IMR-90 (cell line): Measurements from ENCODE around the gene SLC17A4. TPM values are rescaled to one million over a fixed set of nuclear protein-coding genes. Genes with fewer than 3 reads are reported as not detected.
A peak's percentile ranks its signal among the peaks of the same experiment; 100 is the strongest.

Experiments
- ATAC-seq: fragments of 200-7000 bp; cut with Tn5 transposase; 2 replicates; pipeline ENCODE4 v1.9.1; 2020; ENCODE audit warnings: low read depth, mild to moderate bottlenecking, moderate library complexity
- BruUV-seq: library from RNA; stranded (reverse); fragments of 400-500 nt; replicated peaks from 2 replicates; lab custom pipeline; 2021; lab: Mats Ljungman, UMichigan
- CTCF ChIA-PET: fragments of 300-600 bp; formaldehyde crosslinking; extraction: SDS; loops from one replicate; lab custom pipeline; 2021; ENCODE audit warnings: antibody characterized with exemption; lab: Yijun Ruan, JAX
- POLR2A ChIA-PET: fragments of 300-600 bp; sonication (Branson Sonifier 250); formaldehyde crosslinking; loops from one replicate; lab custom pipeline; 2022; ENCODE audit warnings: antibody characterized with exemption; ENCODE audit not compliant: unreplicated experiment; lab: Charles Lee
- DNase-seq: peaks from one replicate; pipeline ENCODE4 v3.0.0; 2013
- H2AFZ ChIP-seq: replicated peaks from 2 replicates; pipeline ENCODE3; 2013; ENCODE audit warnings: low read length, mild to moderate bottlenecking; ENCODE audit not compliant: poor library complexity
- H2AK5ac ChIP-seq: 2 replicates; pipeline ENCODE4 v1.6.1; 2013; ENCODE audit warnings: low read depth, low read length, inconsistent platforms
- H2AK9ac ChIP-seq: replicated peaks from 2 replicates; pipeline ENCODE3; 2013; ENCODE audit warnings: mild to moderate bottlenecking, low read depth, low read length, moderate library complexity; ENCODE audit not compliant: poor library complexity
- H2BK120ac ChIP-seq: 2 replicates; pipeline ENCODE4 v1.6.1; 2013; ENCODE audit warnings: low read depth, low read length, inconsistent platforms
- H2BK15ac ChIP-seq: 3 replicates; pipeline ENCODE4 v1.6.1; 2013; ENCODE audit warnings: low read depth, low read length, inconsistent platforms
- H2BK20ac ChIP-seq: 2 replicates; pipeline ENCODE4 v1.6.1; 2013; ENCODE audit warnings: low read depth, mild to moderate bottlenecking, inconsistent platforms, low read length, moderate library complexity
- H2BK5ac ChIP-seq: 2 replicates; pipeline ENCODE4 v1.6.1; 2013; ENCODE audit warnings: mild to moderate bottlenecking, low read depth, low read length, inconsistent platforms; ENCODE audit not compliant: poor library complexity, severe bottlenecking
- H3K14ac ChIP-seq: replicated peaks from 2 replicates; pipeline ENCODE4 v1.6.1; 2013; ENCODE audit warnings: low read depth, low read length, inconsistent platforms
- H3K18ac ChIP-seq: 2 replicates; pipeline ENCODE4 v1.6.1; 2013; ENCODE audit warnings: low read depth, low read length, control low read depth
- H3K23ac ChIP-seq: 2 replicates; pipeline ENCODE4 v1.6.1; 2013; ENCODE audit warnings: low read depth, low read length, inconsistent platforms
- H3K27ac ChIP-seq: 2 replicates; pipeline ENCODE4 v1.5.1; 2013; ENCODE audit warnings: mild to moderate bottlenecking, control low read depth, low read length; ENCODE audit not compliant: insufficient read depth
- H3K27me3 ChIP-seq: 2 replicates; pipeline ENCODE4 v1.6.1; 2013; ENCODE audit warnings: low read length; ENCODE audit not compliant: control insufficient read depth, insufficient read depth
- H3K36me3 ChIP-seq: 2 replicates; pipeline ENCODE4 v1.6.1; 2013; ENCODE audit warnings: low read length, mixed read lengths; ENCODE audit not compliant: control insufficient read depth, insufficient read depth
- H3K4ac ChIP-seq: 2 replicates; pipeline ENCODE4 v1.6.1; 2013; ENCODE audit warnings: low read depth, low read length, inconsistent platforms
- H3K4me1 ChIP-seq: 2 replicates; pipeline ENCODE4 v1.6.1; 2013; ENCODE audit warnings: low read length, mixed read lengths; ENCODE audit not compliant: control insufficient read depth, insufficient read depth
- H3K4me2 ChIP-seq: 2 replicates; pipeline ENCODE4 v1.6.1; 2013; ENCODE audit warnings: low read depth, mild to moderate bottlenecking, control low read depth, low read length, moderate library complexity
- H3K4me3 ChIP-seq: 2 replicates; pipeline ENCODE4 v1.5.1; 2013; ENCODE audit warnings: low read depth, mild to moderate bottlenecking, control low read depth, low read length, moderate library complexity; ENCODE audit not compliant: insufficient read depth
- H3K56ac ChIP-seq: 2 replicates; pipeline ENCODE4 v1.6.1; 2013; ENCODE audit warnings: low read length, inconsistent platforms; ENCODE audit not compliant: insufficient read depth; ENCODE audit errors: extremely low read depth
- H3K79me1 ChIP-seq, 2 experiments: 2 replicates each; pipeline ENCODE4 v1.6.1; 2013; ENCODE audit warnings: low read length in 2 of 2, inconsistent platforms in 1 of 2, low read depth in 1 of 2
- H3K9ac ChIP-seq: 2 replicates; pipeline ENCODE4 v1.6.1; 2013; ENCODE audit warnings: low read depth, low read length, control low read depth
- H3K9me1 ChIP-seq: 2 replicates; pipeline ENCODE4 v1.6.1; 2013; ENCODE audit warnings: low read length, inconsistent platforms; ENCODE audit not compliant: insufficient read depth
- H3K9me3 ChIP-seq: 2 replicates; pipeline ENCODE4 v1.6.1; 2013; ENCODE audit warnings: low read length; ENCODE audit not compliant: control insufficient read depth, insufficient read depth
- H4K20me1 ChIP-seq: 2 replicates; pipeline ENCODE4 v1.6.1; 2013; ENCODE audit warnings: low read length, inconsistent platforms; ENCODE audit not compliant: insufficient read depth
- H4K5ac ChIP-seq: 2 replicates; pipeline ENCODE4 v1.6.1; 2013; ENCODE audit warnings: mild to moderate bottlenecking, low read depth, low read length, control low read depth
- H4K8ac ChIP-seq, 2 experiments: 2 replicates each; pipeline ENCODE4 v1.6.1; 2013; ENCODE audit warnings: low read depth in 2 of 2, low read length in 2 of 2, control low read depth in 1 of 2, inconsistent platforms in 1 of 2
- H4K91ac ChIP-seq: 2 replicates; pipeline ENCODE4 v1.6.1; 2013; ENCODE audit warnings: low read depth, low read length, inconsistent platforms; ENCODE audit not compliant: insufficient read depth
- CEBPB ChIP-seq: IDR thresholded peaks from 2 replicates; pipeline ENCODE4 v1.6.1; 2012; ENCODE audit warnings: low read depth, low read length, improper control_type of control experiment
- ELK1 ChIP-seq: fragments of 150-350 bp; IDR thresholded peaks from 2 replicates; pipeline ENCODE4 v1.6.1; 2016; ENCODE audit warnings: low read depth, mild to moderate bottlenecking, low read length, moderate library complexity, borderline replicate concordance
- MXI1 ChIP-seq: IDR thresholded peaks from 2 replicates; pipeline ENCODE4 v1.6.1; 2012; ENCODE audit warnings: low read depth, mild to moderate bottlenecking, low read length, moderate library complexity, borderline replicate concordance
- POLR2A ChIP-seq: IDR thresholded peaks from 2 replicates; pipeline ENCODE4 v1.6.1; 2012; ENCODE audit warnings: mild to moderate bottlenecking, low read depth, low read length
- SMC3 ChIP-seq: fragments of 150-350 bp; IDR thresholded peaks from 2 replicates; pipeline ENCODE4 v1.6.1; 2016; ENCODE audit warnings: low read depth, mild to moderate bottlenecking, antibody characterized with exemption, low read length, moderate library complexity
- WGBS, 2 experiments: methylation state at CpG; one replicate each; pipeline versions ENCODE4 v1.1.5 to v1.1.7; 2013; ENCODE audit warnings: missing lambda C conversion rate in 2 of 2; ENCODE audit not compliant: insufficient read length in 1 of 2; ENCODE audit errors: extremely low coverage in 2 of 2; 5-methylcytosine and 5-hydroxymethylcytosine counted together
- dilution Hi-C: fragments of 300-500 bp; cut with HindIII; formaldehyde crosslinking; loops from one replicate; pipeline ENCODE4 v1.14.3; 2018; ENCODE audit warnings: low sequenced_read_pairs; ENCODE audit not compliant: unreplicated experiment
- in situ Hi-C: fragments of 300-500 bp; cut with MboI; formaldehyde crosslinking; loops from 3 replicates; pipeline ENCODE4 v1.14.3; 2019; ENCODE audit warnings: low sequenced_read_pairs, inconsistent platforms, mixed read lengths
- intact Hi-C: fragments of 100-400 bp; cut with micrococcal nuclease; formaldehyde crosslinking; loops from 2 replicates; pipeline ENCODE4 v1.10.0; 2022
- polyA plus RNA-seq, 3 experiments: library from polyadenylated mRNA; depleted of rRNA; stranded (reverse); fragments of >200 nt; gene quantifications; 2 replicates each; pipeline ENCODE4 v1.2.3, GENCODE V29; 2012; ENCODE audit warnings: low replicate concordance in 1 of 3
- total RNA-seq: library from RNA; depleted of rRNA; stranded (reverse); fragments of >200 nt; gene quantifications from 2 replicates; pipeline ENCODE4 v1.2.3, GENCODE V29; 2012

The SLC17A4 gene
- total and polyA plus RNA-seq, 2 of the 4 experiments (the other 2 are of a cell fraction), result not detected

- DNase-seq (no peak), ATAC-seq (no peak)
- no peak overlapping the region for H3K14ac ChIP-seq
- ChIA-PET POLR2A (no interaction called here), CTCF (no interaction called here)
- dilution Hi-C loops (no loop called here), intact Hi-C loops (no loop called here), in situ Hi-C loops (no loop called here)
- no peak overlapping the region for H2BK15ac ChIP-seq
- H2BK120ac ChIP-seq, result no peak overlapping the region
- H3K23ac ChIP-seq, result no peak overlapping the region
- no peak overlapping the region for H3K4me3 ChIP-seq
- no peak overlapping the region for H3K27ac ChIP-seq
- no peak overlapping the region for H4K91ac ChIP-seq
- no peaks in the 10 kb centered on the region for H3K79me1 ChIP-seq
- H2AK5ac ChIP-seq, result no peak overlapping the region
- H4K5ac ChIP-seq, result no peak overlapping the region
- H3K9me1 ChIP-seq, result no peaks in the 10 kb centered on the region
- BruUV-seq, result no TSS peak
- H3K18ac ChIP-seq, result no peak overlapping the region
- no peak overlapping the region for H4K8ac ChIP-seq
- no peak overlapping the region for H3K9ac ChIP-seq
- H3K4ac ChIP-seq, result no peak overlapping the region
- H3K56ac ChIP-seq, result no peak overlapping the region
- H4K20me1 ChIP-seq, result no peaks in the 10 kb centered on the region
- H3K9me3 ChIP-seq, result no peaks in the 10 kb centered on the region
- H3K4me1 ChIP-seq, result no peaks in the 10 kb centered on the region
- no peak overlapping the region for H3K4me2 ChIP-seq
- no peak for TF ChIP-seq SMC3
- no peak for TF ChIP-seq POLR2A
- no peak for TF ChIP-seq MXI1
- TF ChIP-seq ELK1, result no peak
- peak; percentile 80 for TF ChIP-seq CEBPB
- no peak overlapping the region for H2BK5ac ChIP-seq
- H3K27me3 ChIP-seq, result no peaks in the 10 kb centered on the region
- H3K36me3 ChIP-seq, result no peaks in the 10 kb centered on the region
- H2BK20ac ChIP-seq, result no peak overlapping the region
- H2AK9ac ChIP-seq, result no peak overlapping the region
- H2AFZ ChIP-seq, result no peak overlapping the region
- no CpG with 5 or more reads among the region's 4 CpGs for WGBS, 2 experiments
Measured at GRCh38 chr6:25745836-25746235, 8.7 kb upstream of the SLC17A4 start.
